Esophagus muscularis mucosa (tissue), 4 donors: ENCODE data around the gene CCNJL. TPM values are rescaled to one million over a fixed set of nuclear protein-coding genes. Genes with fewer than 3 reads are reported as not detected.
A peak's percentile ranks its signal among the peaks of the same experiment; 100 is the strongest.

ENCODE experiments used
- DNase-seq: peaks from one replicate; pipeline ENCODE4 v3.0.0-alpha.2; 2017; ENCODE audit errors: extremely low spot score
- H3K27ac ChIP-seq, 4 donors: fragments of 200-600 bp; sonication (generic); replicated peaks in 1 of 4; 1 replicate in 3 of 4; 2 replicates in 1 of 4; pipeline ENCODE4 v1.5.1; 2016 to 2019; ENCODE audit warnings: mild to moderate bottlenecking in 1 of 4
- H3K27me3 ChIP-seq, 4 donors: fragments of 200-600 bp; sonication (generic); one replicate each; pipeline versions ENCODE4 v1.5.1 to v1.6.0; 2016 to 2019
- H3K36me3 ChIP-seq, 4 donors: fragments of 200-600 bp; sonication (generic); one replicate each; pipeline ENCODE4 v1.5.1; 2016 to 2019
- H3K4me1 ChIP-seq, 4 donors: fragments of 200-600 bp; sonication (generic); one replicate each; pipeline ENCODE4 v1.5.1; 2016 to 2019
- H3K4me3 ChIP-seq, 4 donors: fragments of 200-600 bp; sonication (generic); 1 replicate in 2 of 4; 2 replicates in 2 of 4; pipeline ENCODE4 v1.5.1; 2016 to 2019; ENCODE audit warnings: mild to moderate bottlenecking in 4 of 4, moderate library complexity in 1 of 4
- H3K9me3 ChIP-seq, 4 donors: fragments of 200-600 bp; sonication (generic); 1 replicate in 3 of 4; 2 replicates in 1 of 4; pipeline ENCODE4 v1.5.1; 2016 to 2019
- CTCF ChIP-seq, 3 experiments: fragments of 200-600 bp in 2 of 3; fragments of 450-650 bp in 1 of 3; sonication (generic) in 2 of 3; IDR thresholded peaks; one replicate each; pipeline ENCODE4 v1.5.1; 2017 to 2019; ENCODE audit warnings: antibody characterized with exemption in 3 of 3, mild to moderate bottlenecking in 2 of 3, moderate library complexity in 1 of 3
- EP300 ChIP-seq: sonication (generic); formaldehyde crosslinking; IDR thresholded peaks from one replicate; pipeline ENCODE4 v1.6.1; 2017; ENCODE audit warnings: antibody characterized with exemption
- POLR2A ChIP-seq: fragments of 450-650 bp; IDR thresholded peaks from one replicate; pipeline ENCODE4 v1.6.1; 2017; ENCODE audit warnings: antibody characterized with exemption, moderate library complexity, mild to moderate bottlenecking, low read depth
- POLR2AphosphoS5 ChIP-seq, 2 donors: sonication (generic); formaldehyde crosslinking; IDR thresholded peaks; one replicate each; pipeline ENCODE4 v1.6.1; 2017; ENCODE audit warnings: antibody characterized with exemption in 2 of 2
- WGBS: methylation state at CpG from one replicate; pipeline ENCODE4 v1.1.5; 2018; 5-methylcytosine and 5-hydroxymethylcytosine counted together
- intact Hi-C: fragments of 100-400 bp; cut with DNase I; formaldehyde crosslinking; loops from one replicate; pipeline ENCODE4 v1.15.1; 2023
- total RNA-seq, 4 donors: library from RNA; depleted of rRNA; stranded (reverse); fragments of >200 nt; gene quantifications; one replicate each; pipeline versions ENCODE4 v1.1.0 to v1.2.1, GENCODE V29; 2016

The CCNJL gene
- total RNA-seq, 4 donors from 2014 or later = 0.83 to 2.5 (median 1.3) TPM

GRCh38 chr5:160312960-160313727 is 780 bp upstream of the CCNJL start:
- TF ChIP-seq POLR2AphosphoS5 (IDR thresholded peaks at IDR 0.05) = no peak
- TF ChIP-seq POLR2A = no peak
- TF ChIP-seq CTCF (IDR thresholded peaks at IDR 0.05) = no peak
- TF ChIP-seq EP300 = no peak
- intact Hi-C loops = no loop called here
- no peaks in the 10 kb centered on the region for H3K36me3 ChIP-seq
- no peak for DNase-seq
- H3K4me3 ChIP-seq = peak overlapping the region; percentile 61 to 67 (median 64)
- H3K27ac ChIP-seq = no peak overlapping the region
- no peaks in the 10 kb centered on the region for H3K9me3 ChIP-seq
- H3K27me3 ChIP-seq = peaks cover 0 to 37% (median 5%) of the 10 kb centered on the region in 4 donors
- WGBS = 33% methylated on average over 8 of the region's 8 CpGs
- peaks cover 9 to 18% (median 17%) of the 10 kb centered on the region in 4 donors for H3K4me1 ChIP-seq

- intact Hi-C loops = no loop called here
- TF ChIP-seq CTCF (IDR thresholded peaks at IDR 0.05) = no peak
- TF ChIP-seq EP300 = no peak
- no peak for TF ChIP-seq POLR2A
- TF ChIP-seq POLR2AphosphoS5 (IDR thresholded peaks at IDR 0.05) = no peak
- WGBS = 10% methylated on average over 17 of the region's 45 CpGs
- Histone ChIP-seq H3K36me3 (no peaks in the 10 kb centered on the region), H3K27ac (peak overlapping the region in 3 of 4 donors; percentile 28 to 67 (median 38)), H3K27me3 (peaks cover 0 to 37% (median 5%) of the 10 kb centered on the region in 4 donors), H3K9me3 (no peaks in the 10 kb centered on the region), H3K4me3 (peak overlapping the region; percentile 61 to 67 (median 64)), H3K4me1 (peaks cover 9 to 18% (median 17%) of the 10 kb centered on the region in 4 donors)
- DNase-seq = no peak
These were observed 752 bp downstream of the CCNJL start for GRCh38 chr5:160311491-160312133.

- no peaks in the 10 kb centered on the region for H3K9me3 ChIP-seq
These were observed 1.6 kb downstream of the CCNJL start for GRCh38 chr5:160310552-160311295.

GRCh38 chr5:160310140-160310539 is 2.2 kb downstream of the CCNJL start:
- peaks cover 9 to 18% (median 17%) of the 10 kb centered on the region in 4 donors for H3K4me1 ChIP-seq
- DNase-seq = no peak
- peaks cover 0 to 37% (median 5%) of the 10 kb centered on the region in 4 donors for H3K27me3 ChIP-seq
- intact Hi-C loops = no loop called here
- no peaks in the 10 kb centered on the region for H3K36me3 ChIP-seq
- no peak overlapping the region for H3K4me3 ChIP-seq
- H3K9me3 ChIP-seq = no peaks in the 10 kb centered on the region
- WGBS = 94% methylated on average over 4 of the region's 4 CpGs
- no peak overlapping the region for H3K27ac ChIP-seq
- TF ChIP-seq EP300 = no peak
- TF ChIP-seq POLR2AphosphoS5 (IDR thresholded peaks at IDR 0.05) = no peak
- no peak for TF ChIP-seq CTCF (IDR thresholded peaks at IDR 0.05)
- no peak for TF ChIP-seq POLR2A

More at GRCh38 chr5:160310552-160311295, 1.6 kb downstream of the CCNJL start:
- Histone ChIP-seq H3K4me1 (peaks cover 9 to 18% (median 17%) of the 10 kb centered on the region in 4 donors), H3K4me3 (no peak overlapping the region), H3K27me3 (peaks cover 0 to 37% (median 5%) of the 10 kb centered on the region in 4 donors), H3K27ac (no peak overlapping the region), H3K36me3 (no peaks in the 10 kb centered on the region)
- no peak for DNase-seq
- TF ChIP-seq POLR2A = no peak
- TF ChIP-seq POLR2AphosphoS5 (IDR thresholded peaks at IDR 0.05) = no peak
- TF ChIP-seq EP300 = no peak
- no peak for TF ChIP-seq CTCF (IDR thresholded peaks at IDR 0.05)
- intact Hi-C loops = no loop called here
- 96% methylated on average over 4 of the region's 4 CpGs for WGBS
